Measurements from ENCODE around the gene PIM3. TPM values are rescaled to one million over a fixed set of nuclear protein-coding genes. Genes with fewer than 3 reads are reported as not detected.

The PIM3 gene
- total and polyA plus RNA-seq, 10 of the 15 experiments (the other 5 are each of a cell fraction or from before 2014, with no cell fraction given): 0.31 to 60.8 (median 12.4) TPM

- FAIRE-seq (no peak), ATAC-seq (no peak), DNase-seq (ENCODE audit: low read depth, low spot score) (no peak)
- no peak overlapping the region for H3K9ac ChIP-seq (ENCODE audit: control insufficient read depth, insufficient read depth, low read length)
- no peaks in the 10 kb centered on the region for H3K36me3 ChIP-seq (ENCODE audit: control insufficient read depth in 2 of 2, insufficient read depth in 2 of 2, low read length in 1 of 2)
- WGBS (ENCODE audit: insufficient coverage, insufficient replicate concordance, low lambda C conversion rate, missing lambda C conversion rate): 59% methylated on average over 35 of the region's 41 CpGs
- SMC1A ChIA-PET (ENCODE audit: uncharacterized antibody, unreplicated experiment): no interaction called here
- H3K27me3 ChIP-seq (replicated peaks in 1 of 2; ENCODE audit: control insufficient read depth in 2 of 2, insufficient read depth in 2 of 2, low read length in 1 of 2): no peaks in the 10 kb centered on the region
- no peak overlapping the region for H3K27ac ChIP-seq (ENCODE audit: control insufficient read depth, insufficient read depth)
- H4K20me1 ChIP-seq (ENCODE audit: control insufficient read depth, insufficient read depth): no peaks in the 10 kb centered on the region
- no peaks in the 10 kb centered on the region for H3K79me2 ChIP-seq (ENCODE audit: control insufficient read depth, insufficient read depth, low read length)
- CTCF ChIA-PET: no interaction called here
- no peak overlapping the region for H3K4me3 ChIP-seq
- H3K9me3 ChIP-seq (replicated peaks; ENCODE audit: control insufficient read depth, insufficient read depth, low read length): no peaks in the 10 kb centered on the region
- no peak overlapping the region for H2AFZ ChIP-seq (ENCODE audit: control insufficient read depth, low read depth, low read length)
- TF ChIP-seq LARP7 (IDR thresholded peaks at IDR 0.05): no peak
- TF ChIP-seq MEF2B (IDR thresholded peaks at IDR 0.05; ENCODE audit: partially characterized antibody, poor library complexity, severe bottlenecking): no peak
- RAD21 ChIA-PET (ENCODE audit: unreplicated experiment): no interaction called here
- no TSS peak for BruUV-seq (replicated peaks)
- H3K4me1 ChIP-seq (ENCODE audit: control insufficient read depth, insufficient read depth, low read length): no peaks in the 10 kb centered on the region
- POLR2A ChIA-PET: no interaction called here
- in situ Hi-C loops (cut with MboI): no loop called here
- H3K4me2 ChIP-seq (ENCODE audit: control insufficient read depth, insufficient read depth): no peak overlapping the region
- intact Hi-C loops (cut with micrococcal nuclease; ENCODE audit: unreplicated experiment): no loop called here
These were observed 39.5 kb downstream of the PIM3 start for GRCh38 chr22:49999946-50000586.

- Histone ChIP-seq H3K4me3 (no peak overlapping the region), H3K9ac (ENCODE audit: control insufficient read depth, insufficient read depth, low read length) (no peak overlapping the region), H4K20me1 (ENCODE audit: control insufficient read depth, insufficient read depth) (no peaks in the 10 kb centered on the region), H3K27me3 (replicated peaks in 1 of 2; ENCODE audit: control insufficient read depth in 2 of 2, insufficient read depth in 2 of 2, low read length in 1 of 2) (no peaks in the 10 kb centered on the region), H3K27ac (ENCODE audit: control insufficient read depth, insufficient read depth) (no peak overlapping the region), H3K9me3 (replicated peaks; ENCODE audit: control insufficient read depth, insufficient read depth, low read length) (no peaks in the 10 kb centered on the region), H3K79me2 (ENCODE audit: control insufficient read depth, insufficient read depth, low read length) (no peaks in the 10 kb centered on the region), H3K4me1 (ENCODE audit: control insufficient read depth, insufficient read depth, low read length) (no peaks in the 10 kb centered on the region), H3K36me3 (ENCODE audit: control insufficient read depth in 2 of 2, insufficient read depth in 2 of 2, low read length in 1 of 2) (no peaks in the 10 kb centered on the region), H2AFZ (ENCODE audit: control insufficient read depth, low read depth, low read length) (no peak overlapping the region), H3K4me2 (ENCODE audit: control insufficient read depth, insufficient read depth) (no peak overlapping the region)
- FAIRE-seq: no peak
- CTCF ChIA-PET: interaction anchor here (1.4 to 2.3 kb wide), 2 partner anchors 30 to 38 kb away, joined by 3 to 9 read pairs; no protein-coding TSS in a partner anchor
- POLR2A ChIA-PET: no interaction called here
- DNase-seq (ENCODE audit: low read depth, low spot score): no peak
- intact Hi-C loops (cut with micrococcal nuclease; ENCODE audit: unreplicated experiment) (no loop called here), in situ Hi-C loops (cut with MboI) (no loop called here)
- RAD21 ChIA-PET (ENCODE audit: unreplicated experiment): interaction anchor here (1.0 kb wide), 1 partner anchor 30 kb away, joined by 3 read pairs; no protein-coding TSS in a partner anchor
- SMC1A ChIA-PET (ENCODE audit: uncharacterized antibody, unreplicated experiment): no interaction called here
- ATAC-seq: no peak
- no TSS peak for BruUV-seq (replicated peaks)
- 76% methylated on average over 30 of the region's 32 CpGs for WGBS (ENCODE audit: insufficient coverage, insufficient replicate concordance, low lambda C conversion rate, missing lambda C conversion rate)
- TF ChIP-seq EZH2 (IDR thresholded peaks at IDR 0.05; ENCODE audit: borderline replicate concordance, control insufficient read depth, low read depth, low read length): no peak
- no peak for TF ChIP-seq IKZF1 (conservative IDR thresholded peaks at IDR 0.05)
- no peak for TF ChIP-seq KDM1A (IDR thresholded peaks at IDR 0.05; ENCODE audit: borderline replicate concordance)
- no peak for TF ChIP-seq NR2C2 (IDR thresholded peaks at IDR 0.05; ENCODE audit: borderline replicate concordance, control insufficient read depth, insufficient read length, low read depth)
- no peak for TF ChIP-seq HDAC2 (IDR thresholded peaks at IDR 0.05)
- no peak for TF ChIP-seq JUNB (IDR thresholded peaks at IDR 0.05)
- TF ChIP-seq SMAD5 (IDR thresholded peaks at IDR 0.05; ENCODE audit: low read depth): no peak
- no peak for TF ChIP-seq ZNF24 (IDR thresholded peaks at IDR 0.05)
- no peak for TF ChIP-seq ASH2L (IDR thresholded peaks at IDR 0.05; ENCODE audit: borderline replicate concordance, low read depth)
- TF ChIP-seq CBX5 (IDR thresholded peaks at IDR 0.05; ENCODE audit: low read depth): no peak
- TF ChIP-seq CREM (IDR thresholded peaks at IDR 0.05; ENCODE audit: low read depth): no peak
- TF ChIP-seq ZNF687 (IDR thresholded peaks at IDR 0.05): no peak
These were observed 40.2 kb downstream of the PIM3 start for GRCh38 chr22:50000587-50001387.
